Trophoblast cell (in vitro differentiated cells and primary cell): Measurements from ENCODE around the gene CD200.

Source experiments
- DNase-seq, 2 donors: peaks; one replicate each; pipeline ENCODE4 v3.0.0-alpha.2; 2016
- H2AFZ ChIP-seq: 2 replicates; pipeline ENCODE4 v1.6.1; 2013; ENCODE audit warnings: low read length, moderate library complexity, mild to moderate bottlenecking; ENCODE audit not compliant: insufficient read depth, poor library complexity
- H2AK5ac ChIP-seq: 2 replicates; pipeline ENCODE4 v1.6.1; 2013; ENCODE audit warnings: mild to moderate bottlenecking, low read length
- H2BK120ac ChIP-seq: 2 replicates; pipeline ENCODE4 v1.6.1; 2013; ENCODE audit warnings: low read length, mild to moderate bottlenecking, moderate library complexity; ENCODE audit not compliant: insufficient read depth, poor library complexity
- H2BK12ac ChIP-seq: 2 replicates; pipeline ENCODE4 v1.6.1; 2013; ENCODE audit warnings: mild to moderate bottlenecking, low read length, moderate library complexity
- H2BK5ac ChIP-seq: 2 replicates; pipeline ENCODE4 v1.6.1; 2013; ENCODE audit warnings: low read length, low read depth, moderate library complexity, mild to moderate bottlenecking; ENCODE audit not compliant: poor library complexity
- H3K14ac ChIP-seq: 2 replicates; pipeline ENCODE4 v1.6.1; 2013; ENCODE audit warnings: mild to moderate bottlenecking, low read length
- H3K18ac ChIP-seq: 2 replicates; pipeline ENCODE4 v1.6.1; 2013; ENCODE audit warnings: mild to moderate bottlenecking, low read length
- H3K23ac ChIP-seq: 2 replicates; pipeline ENCODE4 v1.6.1; 2013; ENCODE audit warnings: low read length
- H3K27ac ChIP-seq: 2 replicates; pipeline ENCODE4 v1.5.1; 2013; ENCODE audit warnings: low read depth, mild to moderate bottlenecking, inconsistent platforms, low read length, moderate library complexity
- H3K27me3 ChIP-seq: 2 replicates; pipeline ENCODE4 v1.6.1; 2013; ENCODE audit warnings: inconsistent platforms, mild to moderate bottlenecking, low read length, moderate library complexity; ENCODE audit not compliant: insufficient read depth
- H3K36me3 ChIP-seq, 2 experiments: 1 replicate in 1 of 2; 2 replicates in 1 of 2; pipeline ENCODE4 v1.6.1; 2013; ENCODE audit warnings: low read length in 2 of 2, mild to moderate bottlenecking in 2 of 2, moderate library complexity in 1 of 2; ENCODE audit not compliant: insufficient read depth in 2 of 2, control insufficient read depth in 1 of 2
- H3K4ac ChIP-seq: 2 replicates; pipeline ENCODE4 v1.6.1; 2013; ENCODE audit warnings: low read depth, mild to moderate bottlenecking, low read length, moderate library complexity
- H3K4me1 ChIP-seq, 2 experiments: 1 replicate in 1 of 2; 2 replicates in 1 of 2; pipeline ENCODE4 v1.6.1; 2013; ENCODE audit warnings: low read length in 2 of 2, mild to moderate bottlenecking in 2 of 2, moderate library complexity in 1 of 2; ENCODE audit not compliant: insufficient read depth in 2 of 2, control insufficient read depth in 1 of 2
- H3K4me2 ChIP-seq: 2 replicates; pipeline ENCODE4 v1.6.1; 2013; ENCODE audit warnings: inconsistent platforms, mild to moderate bottlenecking, low read length, moderate library complexity
- H3K4me3 ChIP-seq: 2 replicates; pipeline ENCODE4 v1.5.1; 2013; ENCODE audit warnings: mild to moderate bottlenecking, low read depth, low read length, inconsistent platforms
- H3K79me1 ChIP-seq: one replicate; pipeline ENCODE4 v1.6.1; 2013; ENCODE audit warnings: low read length
- H3K79me2 ChIP-seq: 2 replicates; pipeline ENCODE4 v1.6.1; 2013; ENCODE audit warnings: low read length, mild to moderate bottlenecking; ENCODE audit not compliant: control insufficient read depth, insufficient read depth, poor library complexity
- H3K9ac ChIP-seq: 2 replicates; pipeline ENCODE4 v1.6.1; 2013; ENCODE audit warnings: mild to moderate bottlenecking, low read length
- H3K9me3 ChIP-seq: 2 replicates; pipeline ENCODE4 v1.6.1; 2013; ENCODE audit warnings: low read depth, mild to moderate bottlenecking, control low read depth, inconsistent platforms, low read length; ENCODE audit not compliant: insufficient read depth
- H4K12ac ChIP-seq: 2 replicates; pipeline ENCODE4 v1.6.1; 2013; ENCODE audit warnings: low read depth, mild to moderate bottlenecking, low read length, moderate library complexity
- H4K8ac ChIP-seq: 2 replicates; pipeline ENCODE4 v1.6.1; 2013; ENCODE audit warnings: low read depth, mild to moderate bottlenecking, low read length, moderate library complexity
- H4K91ac ChIP-seq: one replicate; pipeline ENCODE4 v1.6.1; 2013; ENCODE audit warnings: low read depth, mild to moderate bottlenecking, low read length, moderate library complexity
- WGBS: extraction: QIAGEN DNeasy Blood & Tissue Kit; methylation state at CpG from one replicate; pipeline ENCODE4 v1.1.7; 2013; ENCODE audit warnings: missing lambda C conversion rate; ENCODE audit not compliant: insufficient read length, insufficient coverage; ENCODE audit errors: extremely low coverage; 5-methylcytosine and 5-hydroxymethylcytosine counted together

CD200 gene

DNA sequence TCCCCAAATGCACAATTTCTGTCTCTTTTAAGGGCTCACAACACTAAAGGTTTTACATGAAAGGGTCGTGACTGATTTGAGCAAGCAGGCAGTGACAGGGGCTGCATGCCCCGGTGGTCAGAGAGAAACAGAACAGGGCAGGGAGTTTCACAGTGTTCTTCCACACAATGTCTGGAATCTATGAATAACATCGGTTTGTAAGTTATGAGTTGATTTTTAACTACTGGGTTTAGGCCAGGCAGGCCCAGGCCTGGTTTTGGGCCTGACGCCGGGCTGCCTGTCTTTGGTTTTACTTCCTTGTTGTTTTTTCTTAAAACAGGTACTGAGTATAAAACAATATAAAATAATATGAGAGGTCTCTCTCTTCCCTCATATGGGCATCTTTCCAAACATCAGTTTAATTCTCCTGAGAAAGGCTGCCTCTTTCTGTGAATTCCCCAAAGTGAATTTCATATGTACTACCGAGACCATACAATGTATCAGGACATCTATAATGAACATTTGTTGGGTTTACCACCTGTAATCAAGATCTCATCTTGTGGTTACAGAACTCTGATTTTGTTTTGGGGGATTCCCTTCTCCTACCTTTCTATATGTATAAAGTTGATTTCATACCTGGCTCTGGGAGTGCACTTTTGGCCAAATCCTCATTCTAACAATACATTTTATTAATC, 74.4 kb downstream of the CD200 start:
- Histone ChIP-seq H3K36me3 (no peaks in the 10 kb centered on the region), H3K9ac (no peak overlapping the region), H3K79me2 (no peaks in the 10 kb centered on the region), H3K4ac (no peak overlapping the region), H3K18ac (no peak overlapping the region), H3K79me1 (no peaks in the 10 kb centered on the region), H3K4me1 (no peaks in the 10 kb centered on the region), H4K8ac (no peak overlapping the region), H4K12ac (no peak overlapping the region), H3K14ac (no peak overlapping the region), H3K27ac (no peak overlapping the region), H3K4me3 (no peak overlapping the region), H3K23ac (no peak overlapping the region), H2BK12ac (no peak overlapping the region), H3K27me3 (no peaks in the 10 kb centered on the region), H2BK120ac (no peak overlapping the region), H2AFZ (no peak overlapping the region), H3K4me2 (no peak overlapping the region), H3K9me3 (no peaks in the 10 kb centered on the region), H2AK5ac (no peak overlapping the region), H2BK5ac (no peak overlapping the region), H4K91ac (no peak overlapping the region)
- DNase-seq, result no peak
- WGBS, result no CpG with 5 or more reads among the region's 6 CpGs

DNA sequence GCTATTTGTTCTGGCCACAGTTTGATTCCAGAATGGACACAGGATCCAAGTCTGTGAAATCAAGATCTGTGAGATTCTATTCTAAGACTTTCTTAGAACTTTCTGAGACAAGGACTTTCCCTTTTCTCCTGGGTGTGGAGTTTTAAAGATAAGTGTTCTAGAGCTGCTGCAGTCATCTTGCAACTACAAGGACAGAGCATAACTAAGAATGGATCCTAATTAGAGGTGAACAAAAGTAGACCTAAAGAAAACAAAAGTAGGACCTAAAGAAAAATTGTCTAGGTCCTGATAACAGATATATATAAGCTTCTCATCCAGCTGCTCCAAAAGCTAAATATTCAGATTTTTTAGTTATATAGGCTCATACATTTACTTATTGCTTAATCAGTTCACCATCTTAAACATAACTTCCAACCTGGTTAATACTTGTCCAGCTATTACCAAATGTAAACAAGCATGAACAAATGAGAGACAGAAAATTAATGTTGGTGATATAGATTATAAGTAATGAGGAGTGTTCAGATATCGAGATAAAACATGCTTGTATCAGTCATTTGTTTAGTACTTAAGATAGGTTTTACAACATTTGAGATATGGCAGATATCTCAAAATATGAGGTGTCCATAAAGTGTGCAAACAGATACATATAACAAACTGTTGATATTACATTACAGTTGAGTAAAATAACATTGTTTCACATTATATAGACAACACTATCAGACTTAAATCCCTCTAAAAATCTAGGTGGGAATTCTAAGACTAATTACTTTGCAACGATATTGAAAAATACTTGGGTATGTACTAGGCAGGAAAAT, 75.1 kb downstream of the CD200 start:
- Histone ChIP-seq H3K79me2 (no peaks in the 10 kb centered on the region), H3K36me3 (no peaks in the 10 kb centered on the region), H2AFZ (no peak overlapping the region), H3K23ac (no peak overlapping the region), H2AK5ac (no peak overlapping the region), H3K79me1 (no peaks in the 10 kb centered on the region), H3K4me2 (no peak overlapping the region), H3K4me3 (no peak overlapping the region), H2BK12ac (no peak overlapping the region), H4K8ac (no peak overlapping the region), H3K4me1 (no peaks in the 10 kb centered on the region), H3K4ac (no peak overlapping the region), H3K27ac (no peak overlapping the region), H3K9me3 (no peaks in the 10 kb centered on the region), H4K91ac (no peak overlapping the region), H3K18ac (no peak overlapping the region), H4K12ac (no peak overlapping the region), H3K9ac (no peak overlapping the region), H3K14ac (no peak overlapping the region), H3K27me3 (no peaks in the 10 kb centered on the region), H2BK120ac (no peak overlapping the region), H2BK5ac (no peak overlapping the region)
- 100% methylated on average over 1 of the region's 2 CpGs for whole genome bisulfite sequencing
- DNase-seq, result no peak

DNA sequence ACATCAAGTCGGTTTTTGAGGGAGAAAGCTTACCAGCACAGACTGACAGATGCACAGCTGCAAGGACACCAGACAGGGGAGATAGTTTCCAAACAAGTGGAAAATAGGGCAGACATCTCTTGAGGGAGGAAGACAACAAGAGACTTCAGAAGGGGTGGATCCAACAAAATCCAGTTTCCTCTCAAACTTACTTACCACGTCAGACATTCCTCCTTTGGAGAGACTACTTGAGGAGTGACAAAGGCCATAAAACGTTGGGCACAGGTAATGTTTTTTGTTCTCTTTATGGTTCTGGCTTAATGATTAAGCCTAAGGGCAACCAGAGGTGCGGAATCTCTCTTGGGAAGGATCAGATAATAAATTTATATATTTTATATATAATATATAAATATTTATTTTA, 76.1 kb downstream of the CD200 start:
- WGBS, result no CpG with 5 or more reads among the region's 4 CpGs
- no peaks in the 10 kb centered on the region for H3K79me1 ChIP-seq
- H3K4me3 ChIP-seq, result no peak overlapping the region

DNA sequence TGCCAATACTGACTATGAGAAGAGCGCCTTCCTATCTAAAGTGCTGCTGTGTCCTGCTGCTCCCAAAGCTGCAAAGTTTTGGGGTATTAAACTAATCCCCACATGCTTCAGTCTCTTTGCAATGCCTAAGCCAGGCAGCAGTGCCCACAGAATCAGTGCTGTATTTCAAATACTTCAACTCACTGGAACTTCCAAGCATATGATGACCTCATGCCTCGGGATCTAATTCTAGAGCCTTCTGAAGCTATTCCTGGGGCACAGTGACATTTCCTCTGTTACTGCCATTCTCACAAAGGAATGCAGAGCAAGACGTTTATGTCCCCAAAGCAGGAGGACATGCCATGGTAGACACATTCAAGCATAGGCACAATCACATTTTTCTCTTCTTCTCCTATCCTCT, 78.5 kb downstream of the CD200 start:
- Histone ChIP-seq H2AK5ac (no peak overlapping the region), H2BK5ac (no peak overlapping the region), H3K27me3 (no peaks in the 10 kb centered on the region), H4K8ac (no peak overlapping the region), H2BK12ac (no peak overlapping the region), H3K9me3 (no peaks in the 10 kb centered on the region), H3K23ac (no peak overlapping the region), H3K4me3 (no peak overlapping the region), H3K9ac (no peak overlapping the region), H2BK120ac (no peak overlapping the region), H2AFZ (no peak overlapping the region), H3K18ac (no peak overlapping the region), H4K12ac (no peak overlapping the region), H3K14ac (no peak overlapping the region), H3K79me2 (no peaks in the 10 kb centered on the region), H3K4ac (no peak overlapping the region), H3K79me1 (peaks cover 2% of the 10 kb centered on the region), H3K4me2 (no peak overlapping the region), H3K27ac (no peak overlapping the region), H3K4me1 (no peaks in the 10 kb centered on the region), H3K36me3 (no peaks in the 10 kb centered on the region), H4K91ac (no peak overlapping the region)
- DNase-seq, result no peak
- WGBS, result no CpG with 5 or more reads among the region's 3 CpGs

More for the DNA sequence above, 76.1 kb downstream of the CD200 start:
- no peaks in the 10 kb centered on the region for H3K36me3 ChIP-seq
- H3K4ac ChIP-seq, result no peak overlapping the region
- no peak overlapping the region for H2AK5ac ChIP-seq
- no peak overlapping the region for H4K91ac ChIP-seq
- no peak overlapping the region for H3K4me2 ChIP-seq
- no peak overlapping the region for H3K9ac ChIP-seq
- H2BK120ac ChIP-seq, result no peak overlapping the region
- H2BK5ac ChIP-seq, result no peak overlapping the region
- no peak for DNase-seq
- H3K18ac ChIP-seq, result no peak overlapping the region
- H3K14ac ChIP-seq, result no peak overlapping the region
- H3K27ac ChIP-seq, result no peak overlapping the region
- H3K79me2 ChIP-seq, result no peaks in the 10 kb centered on the region
- no peaks in the 10 kb centered on the region for H3K9me3 ChIP-seq
- H2AFZ ChIP-seq, result no peak overlapping the region
- H4K12ac ChIP-seq, result no peak overlapping the region
- no peak overlapping the region for H4K8ac ChIP-seq
- no peaks in the 10 kb centered on the region for H3K4me1 ChIP-seq
- H3K23ac ChIP-seq, result no peak overlapping the region
- H2BK12ac ChIP-seq, result no peak overlapping the region
- H3K27me3 ChIP-seq, result no peaks in the 10 kb centered on the region
